GM23248 (cell line): ENCODE measurements around the gene RNF34. TPM values are rescaled to one million over a fixed set of nuclear protein-coding genes. Genes with fewer than 3 reads are reported as not detected.

Source experiments
- DNase-seq: peaks from one replicate; pipeline ENCODE4 v3.0.0-alpha.2; 2015
- H2AFZ ChIP-seq: fragments of 200-600 bp; sonication (generic); 2 replicates; pipeline ENCODE4 v1.6.1; 2016; ENCODE audit warnings: antibody characterized with exemption
- H3F3A ChIP-seq: fragments of 200-600 bp; sonication (generic); 2 replicates; pipeline ENCODE4 v1.6.1; 2016; ENCODE audit warnings: mild to moderate bottlenecking, antibody characterized with exemption, mixed run types; ENCODE audit not compliant: insufficient read depth
- H3K27ac ChIP-seq: fragments of 200-600 bp; sonication (generic); 2 replicates; pipeline ENCODE4 v1.5.1; 2016; ENCODE audit warnings: mild to moderate bottlenecking
- H3K27me3 ChIP-seq: fragments of 200-600 bp; sonication (generic); replicated peaks from 2 replicates; pipeline ENCODE4 v1.6.1; 2016; ENCODE audit warnings: mild to moderate bottlenecking; ENCODE audit not compliant: insufficient read depth
- H3K36me3 ChIP-seq: fragments of 200-600 bp; sonication (generic); 2 replicates; pipeline ENCODE4 v1.6.1; 2016; ENCODE audit warnings: low read depth, mild to moderate bottlenecking
- H3K4me1 ChIP-seq: fragments of 200-600 bp; sonication (generic); 2 replicates; pipeline ENCODE4 v1.6.1; 2016; ENCODE audit warnings: mild to moderate bottlenecking; ENCODE audit not compliant: insufficient read depth
- H3K4me2 ChIP-seq: fragments of 200-600 bp; sonication (generic); one replicate; pipeline ENCODE4 v1.6.1; 2016; ENCODE audit warnings: mild to moderate bottlenecking; ENCODE audit not compliant: unreplicated experiment
- H3K4me3 ChIP-seq: fragments of 200-600 bp; sonication (generic); 2 replicates; pipeline ENCODE4 v1.5.1; 2016; ENCODE audit warnings: mild to moderate bottlenecking
- H3K79me2 ChIP-seq: fragments of 200-600 bp; sonication (generic); 2 replicates; pipeline ENCODE4 v1.6.1; 2016; ENCODE audit warnings: mild to moderate bottlenecking; ENCODE audit not compliant: insufficient read depth
- H3K9ac ChIP-seq: fragments of 200-600 bp; sonication (generic); 2 replicates; pipeline ENCODE4 v1.6.1; 2016; ENCODE audit warnings: mild to moderate bottlenecking
- H3K9me2 ChIP-seq: fragments of 200-600 bp; sonication (generic); 2 replicates; pipeline ENCODE4 v1.6.1; 2016; ENCODE audit warnings: mixed run types, mild to moderate bottlenecking, moderate library complexity; ENCODE audit not compliant: insufficient read depth
- H3K9me3 ChIP-seq: fragments of 200-600 bp; sonication (generic); one replicate; pipeline ENCODE4 v1.6.1; 2017; ENCODE audit warnings: low read depth
- H4K20me1 ChIP-seq: fragments of 200-600 bp; sonication (generic); 2 replicates; pipeline ENCODE4 v1.6.0; 2016; ENCODE audit not compliant: insufficient read depth
- EZH2 ChIP-seq: fragments of 200-600 bp; sonication (generic); IDR thresholded peaks from 2 replicates; pipeline ENCODE4 v1.6.1; 2018; ENCODE audit warnings: antibody characterized with exemption, mild to moderate bottlenecking; ENCODE audit not compliant: insufficient read depth, poor library complexity, severe bottlenecking
- EZH2phosphoT487 ChIP-seq: fragments of 200-600 bp; sonication (generic); IDR thresholded peaks from 2 replicates; pipeline ENCODE4 v1.6.1; 2018; ENCODE audit warnings: antibody characterized with exemption, moderate library complexity, mild to moderate bottlenecking, low read depth; ENCODE audit not compliant: insufficient read depth
- WGBS, 2 experiments: methylation state at CpG; one replicate each; pipeline ENCODE4 v1.1.6; 2015 to 2017; ENCODE audit warnings: low lambda C conversion rate in 2 of 2, low coverage in 1 of 2; ENCODE audit errors: missing lambda C conversion rate in 2 of 2; 5-methylcytosine and 5-hydroxymethylcytosine counted together
- in situ Hi-C: fragments of 300-500 bp; cut with MboI; formaldehyde crosslinking; loops from 2 replicates; pipeline ENCODE4 v1.15.0; 2020
- polyA plus RNA-seq: library from polyadenylated mRNA; unstranded; fragments of >200 nt; fragmentation: Nextera tagmentation; extraction: Ambion mirVana; gene quantifications from 2 replicates; pipeline ENCODE4 v1.2.1, GENCODE V29; 2016
- total RNA-seq: library from RNA; depleted of rRNA; stranded (reverse); fragments of >200 nt; shearing (Covaris generic); gene quantifications from 2 replicates; pipeline ENCODE4 v1.2.3, GENCODE V29; 2014; rRNA removed

The RNF34 gene
- total RNA-seq: 42.8 and 47.2 TPM in 2 replicates
- 42.8 and 48.2 TPM in 2 replicates for polyA plus RNA-seq

- H3K27ac ChIP-seq: peak within 1 kb of the TSS; percentile 55
- no peaks in the 10 kb centered on the region; the same call in 1 of the 2 replicates for H3K36me3 ChIP-seq
- in situ Hi-C loops: no loop called here
- H3K9me3 ChIP-seq: no peaks in the 10 kb centered on the region
- TF ChIP-seq EZH2phosphoT487 (no peak), EZH2 (no peak)
- H4K20me1 ChIP-seq: no peaks in the 10 kb centered on the region
- peak within 1 kb of the TSS; percentile 92 for H3K4me3 ChIP-seq
- no peaks in the 10 kb centered on the region for H3K27me3 ChIP-seq
- H3K4me2 ChIP-seq: peak within 1 kb of the TSS; percentile 97
- peak within 1 kb of the TSS; percentile 85 for H3K9ac ChIP-seq
- peak within 1 kb of the TSS; percentile 89 for H2AFZ ChIP-seq
- H3K9me2 ChIP-seq: no peaks in the 10 kb centered on the region
- H3K79me2 ChIP-seq: peaks cover 57% of the 10 kb centered on the region
- 0 out of 2 replicates have a peak, but pooled peaks cover 5% of the 10 kb centered on the region for H3F3A ChIP-seq
- peak; percentile 99 for DNase-seq
- peaks cover 20% of the 10 kb centered on the region for H3K4me1 ChIP-seq
- WGBS, 2 experiments: 1% methylated on average over 67 to 75 of the region's 77 CpGs
Measured at GRCh38 chr12:121399391-121400331, at the start of gene RNF34. Gene RNF34 (plus strand): TSS chr12:121400118. CDS start chr12:121400213, 95 bp downstream.

- no peaks in the 10 kb centered on the region for H3K9me2 ChIP-seq
- 1 to 2% methylated on average over 48 to 49 of the region's 49 CpGs for WGBS, 2 experiments
- H3K79me2 ChIP-seq: peaks cover 48% of the 10 kb centered on the region
- H3K9ac ChIP-seq: peak within 1 kb of the TSS; percentile 97
- H3F3A ChIP-seq: peaks cover 13% of the 10 kb centered on the region
- H4K20me1 ChIP-seq: no peaks in the 10 kb centered on the region
- H3K36me3 ChIP-seq: no peaks in the 10 kb centered on the region
- TF ChIP-seq EZH2phosphoT487 (no peak), EZH2 (no peak)
- H3K27ac ChIP-seq: peak within 1 kb of the TSS; percentile 90
- H3K27me3 ChIP-seq: no peaks in the 10 kb centered on the region
- H3K4me2 ChIP-seq: peak within 1 kb of the TSS; percentile 93
- H2AFZ ChIP-seq: peak within 1 kb of the TSS; percentile 92
- DNase-seq: peak; percentile 99
- in situ Hi-C loops: no loop called here
- H3K9me3 ChIP-seq: no peaks in the 10 kb centered on the region
- H3K4me1 ChIP-seq: peaks cover 18% of the 10 kb centered on the region; the same call in 1 of the 2 replicates
- peak within 1 kb of the TSS; percentile 96 for H3K4me3 ChIP-seq
Measured at GRCh38 chr12:121351820-121352681, 47.9 kb upstream of the RNF34 start, which contains the start of gene ANAPC5. Gene ANAPC5 (minus strand): TSS chr12:121352411. CDS start chr12:121352340, 71 bp downstream.

GRCh38 chr12:121352682-121353018 is 47.3 kb upstream of the RNF34 start:
- H3K36me3 ChIP-seq: no peaks in the 10 kb centered on the region
- H3K9me2 ChIP-seq: no peaks in the 10 kb centered on the region
- no peaks in the 10 kb centered on the region for H3K27me3 ChIP-seq
- 1 to 2% methylated on average over 8 to 12 of the region's 12 CpGs for WGBS, 2 experiments
- peak overlapping the region; percentile 93 for H3K4me2 ChIP-seq
- H3K27ac ChIP-seq: peak overlapping the region; percentile 90
- peaks cover 18% of the 10 kb centered on the region; the same call in 1 of the 2 replicates for H3K4me1 ChIP-seq
- peaks cover 42% of the 10 kb centered on the region for H3K79me2 ChIP-seq
- no peaks in the 10 kb centered on the region for H3K9me3 ChIP-seq
- in situ Hi-C loops: no loop called here
- DNase-seq: peak; percentile 92
- H2AFZ ChIP-seq: peak overlapping the region; percentile 92
- peaks cover 13% of the 10 kb centered on the region for H3F3A ChIP-seq
- no peaks in the 10 kb centered on the region for H4K20me1 ChIP-seq
- peak overlapping the region; percentile 97 for H3K9ac ChIP-seq
- H3K4me3 ChIP-seq: peak overlapping the region; percentile 96
- no peak for TF ChIP-seq EZH2phosphoT487
- no peak for TF ChIP-seq EZH2

GRCh38 chr12:121355818-121356217 is 44.1 kb upstream of the RNF34 start:
- in situ Hi-C loops: no loop called here
- no peak overlapping the region for H2AFZ ChIP-seq
- H4K20me1 ChIP-seq: no peaks in the 10 kb centered on the region
- H3K9ac ChIP-seq: no peak overlapping the region
- TF ChIP-seq EZH2: no peak
- no peak for TF ChIP-seq EZH2phosphoT487
- peaks cover 13% of the 10 kb centered on the region for H3F3A ChIP-seq
- no peak for DNase-seq
- H3K9me2 ChIP-seq: no peaks in the 10 kb centered on the region
- 86 to 90% methylated on average over 6 of the region's 6 CpGs for WGBS, 2 experiments
- peaks cover 10% of the 10 kb centered on the region for H3K79me2 ChIP-seq
- no peak overlapping the region for H3K4me2 ChIP-seq
- H3K27ac ChIP-seq: no peak overlapping the region
- H3K27me3 ChIP-seq: no peaks in the 10 kb centered on the region
- no peak overlapping the region for H3K4me3 ChIP-seq
- H3K9me3 ChIP-seq: no peaks in the 10 kb centered on the region
- H3K4me1 ChIP-seq: peaks cover 10% of the 10 kb centered on the region; the same call in 1 of the 2 replicates
- no peaks in the 10 kb centered on the region for H3K36me3 ChIP-seq
